GM21367 (cell line): Measurements from ENCODE around the gene UGT2B28.
"Not testable (repeated sequence)": the region's sequence is repeated elsewhere in the genome, so short reads cannot be mapped to it uniquely, and the experiment has no call there.

Experiments
- ATAC-seq: cut with Tn5 transposase; IDR thresholded peaks from one replicate; pipeline ENCODE4 v1.9.1; 2021; ENCODE audit not compliant: unreplicated experiment

UGT2B28 gene

DNA sequence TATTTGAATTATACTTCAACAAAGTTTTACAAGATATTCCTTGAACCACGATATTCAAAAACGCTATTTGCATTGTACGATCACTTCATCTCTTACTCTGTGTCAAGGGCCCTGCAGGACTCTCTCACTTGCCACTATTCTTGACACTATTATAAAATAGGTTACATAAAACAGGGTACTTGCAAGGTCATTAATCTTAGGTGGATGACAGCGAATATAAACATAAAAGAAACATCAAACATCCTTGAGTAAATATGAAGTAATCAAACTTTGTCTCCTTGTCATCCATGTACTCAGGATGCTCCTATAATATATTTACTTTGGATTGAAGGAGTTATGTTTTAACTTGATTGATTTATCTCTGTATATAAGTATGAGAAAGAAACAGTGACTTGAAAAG is at the start of gene UGT2B28:
UGT2B28 (plus strand) TSS at position 395 of the 400 bp plus-strand sequence. CDS start 26 bp downstream, outside the sequence.
- not testable (repeated sequence) for ATAC-seq

DNA sequence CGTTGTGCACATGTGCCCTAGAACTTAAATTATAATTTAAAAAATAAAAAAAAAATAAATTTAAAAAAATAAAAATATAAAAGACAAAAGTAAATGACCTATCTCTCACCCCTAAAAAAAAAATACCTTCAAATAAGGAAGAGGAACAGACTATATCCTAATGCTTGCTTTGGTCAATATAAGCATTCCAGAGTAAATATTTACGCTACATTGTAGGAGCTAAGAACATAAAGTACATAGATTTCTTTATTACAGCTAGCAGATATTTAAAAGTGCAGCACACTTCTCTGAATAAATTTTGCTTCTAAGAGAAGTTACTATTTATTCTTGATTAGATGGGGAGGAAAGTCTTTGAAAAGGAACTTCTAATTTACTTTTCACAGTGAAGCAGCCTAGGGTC is 41.2 kb upstream of the UGT2B28 start:
- ATAC-seq = no peak

DNA sequence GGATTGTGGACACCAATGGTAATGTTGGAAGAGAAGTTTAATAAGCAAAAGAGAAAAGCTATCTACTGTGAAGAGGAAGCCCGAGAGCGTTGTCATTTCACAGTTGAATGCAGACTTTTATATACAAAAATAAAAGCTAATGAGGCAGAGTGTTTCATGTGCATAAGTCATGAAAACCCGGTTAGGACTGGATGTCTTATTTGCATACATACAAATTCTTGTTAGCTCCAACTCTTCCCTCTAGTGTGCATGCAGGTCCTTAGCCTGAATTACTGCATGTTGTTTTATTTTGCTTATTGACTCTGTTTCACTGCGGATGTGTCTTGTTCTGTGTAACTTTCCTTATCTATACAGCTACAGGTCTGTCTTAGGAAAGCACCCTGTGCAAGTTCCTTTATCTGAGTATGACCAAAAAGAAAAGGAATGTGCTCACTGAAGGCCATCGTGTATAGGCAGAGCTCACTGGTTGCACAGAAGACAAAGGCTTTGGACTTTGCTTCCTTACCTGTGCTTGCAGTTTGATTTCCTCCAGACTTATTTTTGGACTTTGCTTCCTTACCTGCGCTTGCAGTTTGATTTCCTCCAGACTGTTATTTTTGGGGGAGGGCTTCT is 40.6 kb upstream of the UGT2B28 start:
- ATAC-seq = no peak

DNA sequence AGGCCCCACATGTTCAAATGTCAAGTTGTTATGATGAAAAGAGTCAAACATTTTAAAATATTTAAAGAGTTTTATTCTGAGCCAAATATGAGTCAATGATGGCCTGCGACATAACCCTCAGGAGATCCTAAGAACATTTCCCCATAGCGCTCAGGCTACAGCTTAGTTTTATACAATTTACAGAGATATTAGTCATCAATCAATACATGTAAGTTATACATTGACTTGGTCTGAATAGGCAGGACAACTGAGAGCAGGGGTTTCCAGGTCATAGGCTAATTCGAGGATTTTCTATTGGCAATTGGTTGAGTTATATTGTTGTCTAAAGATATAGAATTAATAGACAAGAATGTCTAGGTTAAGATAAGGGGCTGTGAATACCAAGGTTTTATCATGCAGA is 39.5 kb upstream of the UGT2B28 start:
- ATAC-seq = not testable (repeated sequence)

DNA sequence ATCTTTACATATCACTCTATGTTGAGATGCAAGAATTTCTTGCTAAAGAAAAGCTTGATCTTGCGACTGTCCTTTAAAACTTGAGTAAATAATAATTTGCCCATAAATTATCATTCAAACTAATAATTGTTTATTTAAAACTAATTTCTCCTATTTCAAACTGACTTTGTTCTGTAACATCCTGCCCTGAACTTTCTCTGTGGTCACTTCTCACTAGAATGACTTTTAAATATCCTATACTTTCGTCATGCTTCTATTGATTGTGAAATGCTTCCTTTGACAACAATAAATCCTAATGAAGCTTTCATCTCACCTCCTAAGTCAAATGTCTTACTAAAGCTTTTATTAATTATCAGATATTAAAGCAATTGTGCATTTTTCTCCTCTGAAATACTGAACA is 38.5 kb upstream of the UGT2B28 start:
- ATAC-seq = not testable (repeated sequence)

DNA sequence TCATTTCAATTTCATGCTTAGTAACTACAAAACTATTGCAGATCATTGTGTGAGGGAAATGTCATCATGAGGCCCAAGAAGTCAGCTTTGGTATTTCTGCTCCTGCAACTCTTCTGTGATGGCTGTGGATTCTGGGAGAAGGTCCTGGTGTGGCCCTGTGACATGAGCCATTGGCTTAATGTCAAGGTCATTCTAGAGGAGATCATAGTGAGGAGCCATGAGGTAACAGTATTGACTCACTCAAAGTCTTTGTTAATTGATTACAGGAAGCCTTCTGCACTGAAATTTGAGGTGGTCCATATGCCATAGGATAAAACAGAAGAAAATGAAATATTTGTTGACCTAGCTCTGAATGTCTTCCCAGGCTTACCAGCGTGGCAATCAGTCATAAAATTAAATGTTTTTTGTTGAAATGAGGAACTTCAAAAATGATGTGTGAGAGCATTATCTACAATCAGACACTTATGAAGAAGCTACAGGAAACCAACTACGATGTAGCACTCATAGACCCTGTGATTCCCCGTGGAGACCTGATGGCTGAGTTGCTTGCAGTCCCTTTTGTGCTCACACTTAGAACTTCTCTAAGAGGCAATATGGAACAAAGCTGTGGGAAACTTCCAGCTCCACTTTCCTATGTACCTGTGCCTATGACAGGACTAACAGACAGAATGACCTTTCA is 37.6 kb upstream of the UGT2B28 start:
- ATAC-seq = not testable (repeated sequence)

DNA sequence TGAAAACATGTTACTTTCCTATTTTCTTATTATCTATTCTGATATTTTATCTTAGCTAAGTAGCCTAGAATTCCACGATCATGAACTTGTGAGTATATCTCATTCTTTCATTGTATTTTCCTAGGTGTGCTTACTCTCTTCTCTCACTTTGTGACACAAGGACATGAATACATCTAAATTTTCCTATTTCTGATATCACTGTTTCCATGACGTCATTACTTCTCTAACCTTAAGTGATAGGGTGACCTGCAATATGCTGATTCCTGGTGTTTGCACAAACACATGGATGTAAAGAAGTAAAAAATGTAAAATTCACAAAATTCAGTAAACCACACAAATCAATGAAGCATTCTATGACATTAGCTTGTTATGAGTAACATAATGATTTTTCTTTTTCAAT is 29.4 kb upstream of the UGT2B28 start:
- not testable (repeated sequence) for ATAC-seq

DNA sequence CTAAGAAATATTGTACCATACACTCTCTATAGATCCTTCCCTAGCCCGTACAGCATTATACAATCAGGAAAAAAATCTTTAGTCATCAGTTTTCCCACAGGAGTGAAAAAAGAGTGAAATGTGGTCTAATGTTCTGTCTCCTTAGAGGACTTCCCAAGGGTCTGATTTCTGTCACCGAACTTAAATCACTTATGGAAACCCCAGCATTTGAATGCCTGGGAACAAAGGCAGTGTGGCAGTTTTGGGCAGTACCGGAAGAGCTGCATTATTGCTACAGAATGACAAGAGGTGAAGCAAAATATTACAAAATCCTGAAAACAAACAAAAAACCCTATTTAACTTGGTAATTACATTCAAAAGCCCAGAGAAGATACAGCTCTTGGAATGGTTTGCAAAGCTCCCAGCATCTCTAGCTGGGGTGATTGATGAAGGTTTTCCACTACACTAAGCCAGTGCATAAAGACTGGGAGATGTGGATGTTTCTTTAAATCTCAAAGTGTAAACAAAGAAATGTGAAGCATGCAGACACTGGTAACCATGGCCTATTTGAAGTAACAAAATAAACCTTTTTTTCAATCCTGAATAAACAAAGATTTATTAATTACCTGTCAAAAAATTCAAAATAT is 27.0 kb upstream of the UGT2B28 start:
- ATAC-seq = not testable (repeated sequence)

DNA sequence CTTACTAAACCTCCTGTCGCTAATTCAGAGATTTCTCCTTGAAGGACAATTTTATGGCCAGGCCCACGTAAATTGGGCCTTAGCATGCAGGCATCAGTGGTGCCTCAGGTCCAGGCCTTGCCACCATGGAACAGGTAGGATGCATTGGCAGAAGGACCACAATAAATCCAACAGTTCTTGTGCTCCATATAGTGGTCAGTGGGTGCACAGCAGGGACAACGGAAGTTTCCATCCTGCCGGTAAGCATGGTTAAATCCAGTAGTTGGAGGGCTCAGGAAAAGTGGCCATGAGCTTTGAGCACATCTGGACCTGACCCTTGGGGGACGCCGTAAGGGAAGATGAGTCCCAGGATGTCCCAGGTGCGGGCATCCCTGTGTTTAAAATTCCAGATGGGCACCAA is 11.7 kb upstream of the UGT2B28 start:
- ATAC-seq = not testable (repeated sequence)

DNA sequence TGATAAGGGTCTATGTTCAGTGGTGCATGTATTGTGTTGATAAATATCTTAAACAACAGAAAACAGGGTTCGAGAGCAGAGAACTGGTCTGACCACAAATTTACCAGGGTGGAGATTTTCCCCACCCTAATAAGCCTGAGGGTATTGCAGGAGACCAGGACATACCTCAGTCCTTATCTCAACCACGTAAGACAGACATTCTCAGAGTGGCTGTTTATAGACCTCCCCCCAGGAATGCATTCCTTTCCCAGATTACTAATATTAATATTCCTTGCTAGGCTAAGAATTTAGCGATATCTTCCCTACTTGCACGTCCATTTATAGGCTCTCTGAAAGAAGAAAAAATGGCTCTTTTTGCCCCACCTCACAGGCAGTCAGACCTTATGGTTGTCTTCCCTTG is 16.1 kb downstream of the UGT2B28 start:
- ATAC-seq = not testable (repeated sequence)

DNA sequence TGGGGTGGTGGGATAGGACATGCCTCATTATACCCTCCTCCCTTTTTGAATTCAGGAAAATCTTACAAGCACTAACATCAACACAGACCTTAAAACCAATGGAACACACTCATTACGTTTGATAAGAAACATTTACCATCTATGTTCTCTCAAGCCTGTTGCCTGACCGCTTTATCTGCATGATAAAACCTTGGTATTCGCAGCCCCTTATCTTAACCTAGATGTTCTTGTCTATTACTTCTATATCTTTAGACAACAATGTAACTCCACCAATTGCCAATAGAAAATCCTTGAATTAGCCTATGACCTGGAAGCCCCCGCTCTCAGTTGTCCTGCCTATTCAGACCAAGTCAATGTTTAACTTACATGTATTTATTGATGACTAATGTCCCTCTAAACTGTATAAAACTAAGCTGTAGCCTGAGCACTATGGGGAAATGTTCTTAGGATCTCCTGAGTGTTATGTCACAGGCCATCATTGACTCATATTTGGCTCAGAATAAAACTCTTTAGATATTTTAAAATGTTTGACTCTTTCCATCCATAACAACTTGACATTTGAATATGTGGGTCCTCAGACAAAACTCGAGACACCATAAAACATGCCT is 28.3 kb downstream of the UGT2B28 start:
- not testable (repeated sequence) for ATAC-seq

DNA sequence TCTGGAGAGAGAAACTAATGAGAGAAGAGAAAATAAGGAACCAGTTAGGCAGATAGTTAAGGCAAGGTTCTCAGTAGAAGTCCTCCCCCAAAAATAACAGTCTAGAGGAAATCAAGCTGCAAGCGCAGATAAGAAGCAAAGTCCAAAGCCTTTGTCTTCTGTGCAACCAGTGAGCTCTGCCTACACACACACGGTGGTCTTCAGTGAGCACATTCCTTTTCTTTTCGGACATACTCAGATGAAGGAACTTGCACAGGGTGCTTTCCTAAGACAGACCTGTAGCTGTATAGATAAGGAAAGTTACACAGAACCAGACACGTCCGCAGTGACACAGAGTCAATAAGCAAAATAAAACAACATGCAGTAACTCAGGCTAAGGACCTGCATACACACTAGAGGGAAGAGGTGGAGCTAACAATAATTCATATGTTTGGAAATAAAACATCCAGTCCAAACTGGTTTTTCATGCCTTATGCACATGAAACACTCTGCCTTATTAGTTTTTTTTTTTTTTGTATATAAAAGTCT is 29.3 kb downstream of the UGT2B28 start:
- not testable (repeated sequence) for ATAC-seq

DNA sequence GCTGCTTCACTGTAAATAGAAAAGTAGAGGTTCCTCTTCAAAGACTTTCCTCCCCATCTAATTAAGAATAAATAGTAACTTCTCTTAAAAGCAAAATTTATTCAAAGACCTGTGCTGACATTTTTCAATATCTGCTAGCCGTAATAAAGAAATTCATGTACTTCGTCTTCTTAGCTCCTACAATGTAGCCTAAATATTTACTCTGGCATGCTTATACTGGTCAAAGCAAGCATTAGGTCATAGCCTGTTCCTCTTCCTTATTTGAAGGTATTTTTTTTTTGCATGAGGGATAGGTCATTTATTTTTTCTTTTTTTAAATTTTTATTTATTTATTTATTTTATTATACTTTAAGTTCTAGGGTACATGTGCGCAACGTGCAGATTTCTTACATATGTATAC is 30.0 kb downstream of the UGT2B28 start:
- ATAC-seq = not testable (repeated sequence)

DNA sequence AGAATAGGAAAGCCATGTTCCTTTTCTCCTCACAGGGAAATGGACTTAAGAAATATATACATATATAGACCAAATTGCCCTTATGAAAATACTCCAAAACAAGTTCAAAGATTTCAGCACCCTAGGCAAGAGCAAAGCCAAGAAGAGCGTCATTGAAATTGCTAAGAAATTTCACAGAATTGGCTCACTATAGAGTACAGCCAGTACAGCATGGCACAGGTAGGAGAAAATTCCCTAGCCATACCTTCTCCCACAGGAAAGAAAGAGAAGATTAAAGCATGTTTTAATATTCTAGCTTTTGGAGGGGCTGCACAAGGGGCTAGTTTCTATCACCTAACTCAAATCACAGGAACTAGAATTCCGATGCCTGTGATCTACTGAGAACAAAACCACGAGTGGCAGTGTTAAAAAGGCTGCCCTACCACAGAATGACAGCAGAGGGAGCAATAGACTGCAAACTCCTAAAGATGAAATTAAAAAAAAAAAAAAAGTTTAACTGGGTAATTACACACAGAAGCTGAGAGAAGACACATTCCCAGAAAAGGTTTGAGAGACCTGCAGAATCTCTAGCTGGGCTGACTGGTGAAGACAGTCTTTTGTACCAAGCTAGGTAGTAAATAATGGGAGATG is 37.5 kb downstream of the UGT2B28 start:
- peak; percentile 72 for ATAC-seq

DNA sequence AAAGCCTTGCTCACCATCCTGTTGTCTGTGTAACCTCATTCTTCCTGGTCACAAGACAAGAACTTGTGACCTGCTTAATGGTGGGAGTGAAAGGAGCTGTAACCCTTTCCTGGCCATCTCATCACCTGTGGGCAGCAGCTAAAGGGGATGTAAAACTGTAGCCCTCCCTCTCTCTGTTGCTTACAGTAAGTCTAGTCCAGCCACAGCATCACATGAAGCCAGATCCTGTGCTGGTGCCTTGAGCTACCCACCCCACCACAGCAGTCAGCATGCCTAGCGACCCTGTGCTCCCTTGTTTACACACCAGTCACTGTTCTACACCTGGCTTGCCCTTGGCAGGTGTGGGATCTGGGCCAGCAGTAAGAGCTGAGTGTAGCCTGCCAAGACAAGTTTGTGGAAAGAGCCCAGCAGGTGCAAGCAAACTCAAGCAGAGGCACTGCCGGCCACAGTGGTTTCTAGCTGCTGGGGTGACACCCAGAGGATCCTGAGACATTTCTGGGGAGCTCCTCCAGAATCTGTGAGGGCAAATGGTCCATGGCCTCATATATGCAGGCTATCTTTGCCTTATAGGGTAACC is 41.0 kb downstream of the UGT2B28 start:
- ATAC-seq = no peak

DNA sequence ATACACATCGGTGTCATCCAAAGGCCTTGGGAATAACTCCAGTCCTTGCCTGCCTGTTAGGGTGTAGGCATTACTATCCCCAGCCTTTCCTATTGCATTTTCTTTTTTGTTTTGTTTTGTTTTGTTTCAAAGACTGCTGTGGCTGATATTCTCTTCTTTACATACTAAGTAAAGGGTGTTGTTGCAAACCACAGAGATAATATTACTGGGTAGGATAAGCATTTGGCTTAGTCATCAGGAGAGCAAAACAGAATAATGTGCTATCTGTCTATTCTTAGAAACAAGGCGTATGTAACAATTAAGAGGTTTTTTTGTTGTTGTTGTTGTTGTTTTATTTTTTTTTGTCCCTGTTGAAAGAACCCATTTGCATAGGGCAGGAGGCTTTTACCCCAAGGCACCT is 41.8 kb downstream of the UGT2B28 start:
- ATAC-seq = no peak

DNA sequence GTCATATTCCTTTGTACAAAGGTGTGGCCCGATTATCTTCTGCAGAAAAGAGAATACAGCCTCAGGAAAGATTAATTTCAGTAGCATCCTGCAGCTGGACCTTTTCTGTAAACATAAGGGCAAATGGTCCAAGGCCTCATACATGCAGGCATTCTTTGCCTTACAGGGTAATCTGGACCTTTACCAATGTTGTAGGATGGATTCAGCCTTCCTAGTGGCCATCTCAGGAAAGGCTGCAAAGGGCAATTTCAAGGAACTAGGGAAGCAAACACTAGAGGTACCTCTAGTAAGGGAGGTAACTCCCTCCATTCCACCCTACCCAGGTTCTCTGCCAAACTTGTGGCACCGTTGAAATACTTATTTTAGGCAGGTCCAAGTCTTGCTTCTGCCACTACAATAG is 43.0 kb downstream of the UGT2B28 start:
- no peak for ATAC-seq

DNA sequence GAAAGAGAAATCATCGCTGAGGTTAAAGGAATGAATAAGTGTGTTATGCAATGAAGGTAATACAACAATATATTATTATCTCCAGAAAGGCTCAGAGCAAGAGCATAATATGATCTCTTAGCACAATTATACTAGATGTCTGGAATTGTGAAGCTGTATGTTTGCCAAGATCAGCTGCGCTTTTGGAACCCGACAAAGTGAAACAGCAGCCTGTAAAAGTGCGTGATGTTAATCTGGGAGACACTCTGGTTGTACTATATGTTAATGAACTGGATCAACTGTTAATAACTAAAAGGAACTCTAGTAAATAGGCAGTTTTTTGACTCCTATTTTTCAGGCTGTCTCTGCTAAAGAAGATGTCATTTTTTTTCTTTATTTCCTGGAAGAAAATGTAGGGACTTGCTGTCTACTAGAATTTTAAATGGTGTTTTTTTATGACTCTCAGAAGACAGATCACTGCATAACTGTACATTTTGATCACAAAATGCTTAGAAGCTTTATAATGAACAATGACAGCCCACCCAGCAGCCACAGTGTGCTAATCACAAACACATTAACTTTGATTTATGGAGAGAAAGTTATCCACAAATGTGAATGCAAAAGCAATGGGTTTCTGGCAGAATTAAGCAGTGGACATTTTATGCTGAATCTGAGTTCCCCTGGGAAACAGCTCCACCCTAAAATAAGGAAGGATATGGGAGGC is 50.2 kb downstream of the UGT2B28 start:
- no peak for ATAC-seq

DNA sequence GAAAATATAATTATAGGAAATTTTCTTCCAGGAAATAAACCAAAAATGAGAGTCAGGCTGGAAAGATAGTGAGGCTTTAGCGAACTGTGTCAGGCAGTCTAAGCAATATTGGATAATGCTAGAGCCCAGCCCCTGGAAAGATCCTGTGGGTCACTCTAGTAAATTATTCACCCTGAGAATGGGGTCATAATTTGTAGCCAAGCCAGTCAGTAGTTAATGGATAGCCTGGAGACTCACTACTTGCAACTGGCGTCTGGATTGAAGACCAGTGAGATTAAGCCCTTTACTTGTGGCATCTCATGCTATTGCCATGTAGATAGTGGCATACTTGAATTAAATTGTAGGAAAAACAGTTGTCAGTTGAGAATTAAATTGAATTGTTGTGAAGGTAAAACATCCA is 51.0 kb downstream of the UGT2B28 start:
- ATAC-seq = not testable (repeated sequence)

DNA sequence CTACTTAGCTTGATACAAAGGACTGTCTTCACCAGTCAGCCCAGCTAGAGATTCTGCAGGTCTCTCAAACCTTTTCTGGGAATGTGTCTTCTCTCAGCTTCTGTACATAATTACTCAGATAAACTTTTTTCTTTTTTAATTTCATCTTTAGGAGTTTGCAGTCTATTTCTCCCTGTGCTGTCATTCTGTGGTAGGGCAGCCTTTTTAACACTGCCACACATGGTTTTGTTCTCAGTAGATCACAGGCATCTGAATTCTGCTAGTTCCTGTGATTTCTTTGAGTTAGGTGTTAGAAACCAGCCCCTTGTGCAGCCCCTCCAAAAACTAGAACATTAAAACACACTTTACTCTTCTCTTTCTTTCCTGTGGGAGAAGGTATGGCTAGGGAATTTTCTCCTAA is 55.2 kb downstream of the UGT2B28 start:
- ATAC-seq = not testable (repeated sequence)
